Mucosa of gallbladder (tissue), 1 donor: ENCODE results near the gene MAFF. TPM values are rescaled to one million over a fixed set of nuclear protein-coding genes. Genes with fewer than 3 reads are reported as not detected.

Experiments
- DNase-seq: peaks from one replicate; pipeline ENCODE4 v3.0.0-alpha.2; 2020; ENCODE audit warnings: low spot score
- total RNA-seq: library from RNA; stranded (reverse); gene quantifications from one replicate; pipeline ENCODE4 v1.2.1, GENCODE V29; 2021
- donor health status: DM: no; HTN: no; CAD: no.

MAFF gene
- total RNA-seq, 1 donor from 2014 or later = 34.4 TPM

GRCh38 chr22:38203855-38204514, 2.2 kb downstream of the MAFF start:
- no peak for DNase-seq

- DNase-seq = no peak
Measured at GRCh38 chr22:38204784-38205183, 3.0 kb downstream of the MAFF start.

GRCh38 chr22:38205261-38206128, 3.7 kb downstream of the MAFF start:
- peak; percentile 77 for DNase-seq

- no peak for DNase-seq
Measured at GRCh38 chr22:38207898-38208432, 6.2 kb downstream of the MAFF start.

GRCh38 chr22:38208551-38208968, 6.8 kb downstream of the MAFF start:
- no peak for DNase-seq

- no peak for DNase-seq
Measured at GRCh38 chr22:38211556-38211955, 9.8 kb downstream of the MAFF start.

GRCh38 chr22:38212442-38212841, 10.6 kb downstream of the MAFF start:
- DNase-seq = no peak

GRCh38 chr22:38213319-38213989, 11.7 kb downstream of the MAFF start:
- DNase-seq = no peak

GRCh38 chr22:38213990-38214301, 12.2 kb downstream of the MAFF start:
- no peak for DNase-seq

GRCh38 chr22:38214302-38215056, 12.7 kb downstream of the MAFF start:
- DNase-seq = peak; percentile 75

GRCh38 chr22:38215156-38216038, 13.6 kb downstream of the MAFF start:
- DNase-seq = no peak

- DNase-seq = peak; percentile 92
Measured at GRCh38 chr22:38218661-38219622, 17.1 kb downstream of the MAFF start.

GRCh38 chr22:38219632-38220031, 17.8 kb downstream of the MAFF start:
- DNase-seq = no peak

- DNase-seq = no peak
Measured at GRCh38 chr22:38220163-38220562, 18.4 kb downstream of the MAFF start.

- DNase-seq = no peak
Measured at GRCh38 chr22:38220653-38221386, 19.0 kb downstream of the MAFF start.

- DNase-seq = no peak
Measured at GRCh38 chr22:38221407-38221806, 19.6 kb downstream of the MAFF start.

- no peak for DNase-seq
Measured at GRCh38 chr22:38221908-38222796, 20.4 kb downstream of the MAFF start.

- peak; percentile 57 for DNase-seq
Measured at GRCh38 chr22:38222797-38223119, 21.0 kb downstream of the MAFF start.
